ENCODE data around the gene SMPD4.

- no peak for TF ChIP-seq CTCF (IDR thresholded peaks at IDR 0.05)
- TF ChIP-seq EP300 (IDR thresholded peaks at IDR 0.05): no peak
- no peak for TF ChIP-seq POLR2A (IDR thresholded peaks at IDR 0.05)
Observed at GRCh38 chr2:130154773-130155765, 26.3 kb downstream of the SMPD4 start.

Data from gastroesophageal sphincter (tissue), 3 donors.